Hepatocyte (in vitro differentiated cells): Measurements from ENCODE around the gene MLLT1.

ENCODE experiments used
- EZH2 ChIP-seq: fragments of 200-600 bp; sonication (generic); IDR thresholded peaks from 2 replicates; pipeline ENCODE4 v1.6.1; 2016; ENCODE audit warnings: antibody characterized with exemption, mild to moderate bottlenecking, borderline replicate concordance
- EZH2phosphoT487 ChIP-seq: fragments of 200-600 bp; sonication (generic); IDR thresholded peaks from one replicate; pipeline ENCODE4 v1.6.1; 2018; ENCODE audit warnings: antibody characterized with exemption, mild to moderate bottlenecking, low read depth, moderate library complexity; ENCODE audit not compliant: unreplicated experiment, severe bottlenecking
- TF ChIP-seq, protein P1 (sequence below): fragments of 200-600 bp; sonication (generic); IDR thresholded peaks from 2 replicates; pipeline ENCODE4 v1.5.1; 2016; ENCODE audit warnings: antibody characterized with exemption, mild to moderate bottlenecking; ENCODE audit not compliant: poor library complexity

DNA sequence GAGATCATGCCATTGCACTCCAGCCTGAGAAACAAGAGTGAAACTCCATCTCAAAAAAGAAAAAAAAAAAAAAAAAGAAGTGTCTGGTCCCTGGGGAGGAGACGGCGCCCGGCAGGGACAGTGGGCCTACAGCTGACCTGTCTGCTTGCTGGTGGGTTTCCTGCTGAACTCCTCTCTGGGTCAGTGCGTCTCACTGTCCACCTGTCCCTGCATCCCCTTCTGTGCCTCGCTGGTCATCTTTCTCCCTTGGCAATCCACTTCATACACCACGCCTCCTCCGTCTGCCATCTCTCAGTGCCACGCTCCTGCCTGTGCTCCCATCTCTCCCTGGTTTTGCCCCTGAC is 80.9 kb downstream of the MLLT1 start:
- TF ChIP-seq, protein P1, sequence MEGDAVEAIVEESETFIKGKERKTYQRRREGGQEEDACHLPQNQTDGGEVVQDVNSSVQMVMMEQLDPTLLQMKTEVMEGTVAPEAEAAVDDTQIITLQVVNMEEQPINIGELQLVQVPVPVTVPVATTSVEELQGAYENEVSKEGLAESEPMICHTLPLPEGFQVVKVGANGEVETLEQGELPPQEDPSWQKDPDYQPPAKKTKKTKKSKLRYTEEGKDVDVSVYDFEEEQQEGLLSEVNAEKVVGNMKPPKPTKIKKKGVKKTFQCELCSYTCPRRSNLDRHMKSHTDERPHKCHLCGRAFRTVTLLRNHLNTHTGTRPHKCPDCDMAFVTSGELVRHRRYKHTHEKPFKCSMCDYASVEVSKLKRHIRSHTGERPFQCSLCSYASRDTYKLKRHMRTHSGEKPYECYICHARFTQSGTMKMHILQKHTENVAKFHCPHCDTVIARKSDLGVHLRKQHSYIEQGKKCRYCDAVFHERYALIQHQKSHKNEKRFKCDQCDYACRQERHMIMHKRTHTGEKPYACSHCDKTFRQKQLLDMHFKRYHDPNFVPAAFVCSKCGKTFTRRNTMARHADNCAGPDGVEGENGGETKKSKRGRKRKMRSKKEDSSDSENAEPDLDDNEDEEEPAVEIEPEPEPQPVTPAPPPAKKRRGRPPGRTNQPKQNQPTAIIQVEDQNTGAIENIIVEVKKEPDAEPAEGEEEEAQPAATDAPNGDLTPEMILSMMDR = no peak
- TF ChIP-seq EZH2 (no peak), EZH2phosphoT487 (no peak)
